Liver (tissue), 3 donors: ENCODE results near the gene OR11L1.

ENCODE experiments used
- CTCF ChIP-seq: fragments of 150-350 bp; IDR thresholded peaks from 2 replicates; pipeline ENCODE4 v1.5.1; 2017; ENCODE audit warnings: improper control_type of control experiment, low read depth, low read length; ENCODE audit not compliant: missing input control
- FOXA1 ChIP-seq: IDR thresholded peaks from 2 replicates; pipeline ENCODE4 v1.6.1; 2016; ENCODE audit warnings: antibody characterized with exemption
- NR2F2 ChIP-seq: IDR thresholded peaks from 2 replicates; pipeline ENCODE4 v1.6.1; 2016; ENCODE audit warnings: antibody characterized with exemption
- REST ChIP-seq: IDR thresholded peaks from 2 replicates; pipeline ENCODE4 v1.6.1; 2016; ENCODE audit warnings: antibody characterized with exemption, mild to moderate bottlenecking
- SP1 ChIP-seq: IDR thresholded peaks from 2 replicates; pipeline ENCODE4 v1.6.1; 2018; ENCODE audit warnings: antibody characterized with exemption, mild to moderate bottlenecking
- donor health status: healthy.
- donor health status: healthy.

GRCh38 chr1:247849616-247850015 lies 7.9 kb upstream of the OR11L1 start:
- TF ChIP-seq REST (no peak), CTCF (no peak), NR2F2 (no peak), FOXA1 (no peak), SP1 (no peak)
